ENCODE data around the gene SLU7. TPM values are rescaled to one million over a fixed set of nuclear protein-coding genes. Genes with fewer than 3 reads are reported as not detected.
A peak's percentile ranks its signal among the peaks of the same experiment; 100 is the strongest.

The SLU7 gene
- total RNA-seq, 1 experiment from 2014 or later: 62.1 TPM

DNA sequence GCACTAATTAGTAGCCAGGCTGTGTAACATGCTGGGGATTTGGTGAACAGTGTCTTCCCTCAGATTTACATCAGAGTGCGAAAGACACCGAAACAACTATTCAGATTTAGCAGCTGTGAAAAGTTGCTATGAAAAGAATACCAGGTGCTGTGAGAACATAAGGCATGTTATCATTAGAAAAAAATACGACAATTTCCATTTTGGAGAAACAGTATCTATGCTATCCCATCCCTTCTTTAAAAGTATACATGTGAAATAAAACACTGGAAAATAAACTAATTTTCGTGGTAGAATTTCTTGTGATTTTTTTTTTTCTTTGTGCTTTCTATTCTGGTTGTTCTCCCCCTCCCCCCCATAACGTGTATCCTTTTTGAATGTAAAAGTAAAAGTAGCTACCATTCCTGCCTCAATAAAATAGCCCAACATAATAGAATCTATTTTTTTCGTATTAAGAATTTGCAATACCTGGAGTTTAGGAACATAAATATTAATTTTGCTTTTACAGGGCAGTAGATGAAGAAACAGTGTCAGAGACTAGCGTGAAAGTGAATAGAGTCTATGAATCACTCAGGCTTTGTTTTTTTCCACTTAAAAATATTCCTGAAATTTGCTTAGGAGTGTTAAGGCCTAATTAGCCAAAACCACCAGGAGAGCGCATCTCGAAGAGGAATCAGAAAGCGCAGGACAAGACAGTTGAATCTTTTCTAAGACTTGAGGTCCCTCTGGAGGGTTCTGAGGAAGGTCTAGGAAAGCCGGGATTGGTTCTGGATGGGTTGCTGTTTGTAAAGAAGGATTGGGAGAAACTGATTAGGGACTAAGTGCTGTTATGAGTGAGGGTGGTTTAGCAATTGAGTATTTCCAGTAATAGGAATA, 813 bp upstream of the SLU7 start:
- no peak for DNase-seq (ENCODE audit: low spot score)

DNA sequence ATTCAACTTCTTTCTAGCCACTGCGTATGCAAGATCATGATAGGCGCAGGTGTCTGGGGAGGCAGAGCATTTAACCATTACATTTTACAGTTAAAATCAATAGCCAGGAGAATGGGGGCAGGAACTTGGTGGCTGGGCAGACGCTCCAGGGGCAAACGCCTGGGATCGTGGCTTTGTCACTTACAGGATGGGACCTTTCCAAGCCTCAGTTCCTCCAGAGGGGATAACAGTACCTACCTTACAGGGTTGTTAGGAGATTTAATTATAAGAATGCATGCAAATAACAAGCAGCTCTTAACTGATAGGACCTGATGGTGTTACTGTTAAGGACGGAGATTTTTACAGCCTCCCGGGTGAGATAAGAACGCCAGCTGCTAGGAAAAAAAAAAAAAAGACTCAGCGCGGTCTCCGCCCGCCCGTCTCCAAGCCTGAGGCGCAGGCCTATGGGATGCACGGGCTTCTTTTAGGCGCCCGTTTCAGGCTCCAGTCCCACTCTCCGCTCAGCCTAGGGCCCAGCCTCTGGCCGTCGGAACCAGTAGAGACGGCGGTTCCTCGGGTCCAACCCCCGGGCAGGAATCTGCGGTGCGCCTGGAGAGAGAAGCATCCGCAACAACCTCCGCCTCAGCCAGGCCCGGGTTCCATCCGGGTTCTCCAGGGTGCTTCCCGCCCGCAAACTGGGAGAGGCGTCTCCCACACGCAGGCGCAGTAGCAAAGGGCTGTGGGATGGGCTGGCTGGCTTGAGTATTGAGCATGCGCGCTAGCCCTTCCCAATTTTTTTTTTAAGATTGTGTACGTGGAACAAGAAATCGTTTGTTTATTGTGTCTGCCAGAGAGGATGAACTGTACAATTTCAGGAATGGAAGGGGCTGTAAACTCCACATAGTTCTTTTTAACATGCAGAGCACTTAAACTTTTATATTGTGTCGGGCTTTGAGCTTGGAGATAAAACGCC, 19.2 kb downstream of the SLU7 start, which contains the start of gene FAM200C:
TSS of gene FAM200C (minus strand) at position 653 of the 952 bp plus-strand sequence. CDS start 4,564 bp downstream, outside the sequence.
- peak; percentile 94 for DNase-seq (ENCODE audit: low spot score)

DNA sequence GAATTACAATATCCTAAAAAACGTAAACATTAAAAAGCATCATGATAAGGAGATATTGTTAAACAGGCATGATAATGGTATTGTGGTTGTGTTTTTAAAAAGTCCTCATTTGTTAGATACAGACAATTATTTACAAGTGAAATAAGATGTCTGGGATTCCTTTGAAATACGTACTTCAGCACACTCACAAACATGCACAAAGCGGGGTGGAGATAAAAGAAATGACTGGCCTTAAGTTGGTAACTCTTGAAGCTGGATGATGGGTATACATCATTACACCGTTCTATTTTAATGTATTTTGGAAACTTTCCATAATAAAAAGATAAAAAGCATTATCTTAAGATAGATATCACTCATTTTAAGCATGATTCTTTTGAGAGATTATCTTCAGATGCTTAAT, 20.1 kb downstream of the SLU7 start:
- DNase-seq (ENCODE audit: low spot score): peak; percentile 14

DNA sequence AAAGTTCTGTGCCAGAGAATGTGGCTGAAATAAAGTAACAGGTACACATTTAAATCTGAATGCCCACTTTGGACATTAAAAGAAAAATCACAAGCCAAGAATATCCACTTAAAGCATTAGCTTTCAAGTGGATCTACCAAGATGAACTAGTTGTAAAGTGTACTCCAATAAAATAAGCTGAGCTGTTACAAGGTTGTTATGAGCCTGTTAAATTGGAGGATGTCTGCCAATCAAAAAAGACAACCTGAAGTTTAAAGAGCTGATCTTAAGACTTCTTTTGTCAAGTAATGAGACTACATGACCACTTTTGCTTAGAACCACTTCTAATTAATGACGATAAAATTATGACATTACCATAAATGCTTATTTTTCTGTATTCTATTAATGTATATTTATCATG, 21.4 kb downstream of the SLU7 start:
- DNase-seq (ENCODE audit: low spot score): no peak

DNA sequence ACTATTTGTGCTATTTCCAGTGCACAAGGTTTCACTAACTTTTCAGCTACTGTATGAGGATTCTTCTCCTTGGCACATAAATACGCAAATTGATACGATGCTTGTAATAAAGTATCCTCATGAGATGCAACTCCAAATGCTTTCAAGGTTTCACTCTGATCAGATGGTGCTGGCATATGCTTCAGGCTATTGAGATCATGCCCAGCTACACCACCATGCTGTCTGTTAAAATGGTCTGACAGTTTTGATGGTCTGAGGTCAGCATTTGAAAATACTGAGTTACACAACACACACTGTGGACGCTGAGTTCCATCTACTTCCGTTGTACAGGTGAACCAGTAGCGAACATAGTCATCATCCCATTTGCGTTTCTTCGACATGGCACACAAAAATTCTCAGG, 23.8 kb downstream of the SLU7 start:
- DNase-seq (ENCODE audit: low spot score): no peak

DNA sequence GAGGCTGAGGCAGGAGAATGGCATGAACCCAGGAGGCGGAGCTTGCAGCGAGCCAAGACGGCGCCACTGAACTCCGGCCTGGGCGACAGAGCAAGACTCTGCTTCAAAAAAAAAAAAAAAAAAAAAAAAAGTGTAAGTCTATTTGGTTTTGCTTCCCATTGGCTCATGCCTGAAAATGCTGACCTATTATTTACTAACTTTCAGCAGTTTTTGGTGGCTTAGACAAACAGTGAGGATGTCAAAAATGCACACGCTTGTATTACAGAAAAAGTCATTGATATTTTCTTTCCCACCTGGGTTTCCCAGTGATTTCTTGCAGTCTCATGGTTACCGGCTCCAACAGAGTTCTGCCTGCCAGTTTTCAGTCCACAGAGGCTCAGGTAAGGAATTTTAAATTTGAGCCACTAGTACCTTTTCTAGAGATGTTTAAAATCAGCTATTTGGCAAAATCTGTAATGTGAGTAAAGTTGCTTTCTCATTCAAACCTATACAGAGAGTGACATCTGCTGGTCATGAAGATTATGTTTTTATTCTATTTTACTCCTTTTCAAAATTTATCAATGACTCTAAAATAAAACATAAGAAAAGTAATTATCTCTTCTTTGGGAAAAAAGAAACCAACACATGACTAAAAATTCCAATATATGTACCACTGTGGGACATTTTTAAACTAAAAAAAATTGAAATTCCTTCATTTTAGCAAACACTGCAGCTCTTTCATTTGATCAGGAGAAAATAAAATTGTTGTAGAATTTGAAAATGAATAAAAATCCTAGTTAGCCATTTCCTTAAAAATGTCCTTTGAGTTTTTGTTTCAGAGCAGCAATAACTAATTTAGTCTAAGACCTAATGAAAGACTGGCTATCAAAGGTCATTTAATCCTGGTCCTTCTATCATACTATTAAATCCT, 27.8 kb downstream of the SLU7 start:
- peak; percentile 23 for DNase-seq (ENCODE audit: low spot score)

DNA sequence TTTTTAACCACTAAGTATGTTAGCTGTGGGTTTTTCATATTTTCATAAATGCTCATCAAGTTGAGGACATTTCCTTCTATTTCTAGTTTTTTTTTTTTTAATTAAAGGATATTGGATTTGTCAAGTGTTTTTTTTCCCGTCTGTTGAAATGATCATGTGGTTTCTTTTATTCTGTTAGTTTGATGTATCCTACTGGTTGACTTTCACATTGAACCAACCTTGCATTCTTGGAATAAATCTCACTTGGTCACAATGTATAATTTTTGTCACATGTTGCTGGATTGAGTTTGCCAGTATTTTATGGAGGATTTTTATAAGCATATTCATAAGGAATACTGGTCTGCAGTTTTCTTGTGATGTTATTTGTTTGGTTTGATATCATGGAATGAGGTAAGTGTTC, 31.4 kb downstream of the SLU7 start:
- DNase-seq (ENCODE audit: low spot score): no peak

DNA sequence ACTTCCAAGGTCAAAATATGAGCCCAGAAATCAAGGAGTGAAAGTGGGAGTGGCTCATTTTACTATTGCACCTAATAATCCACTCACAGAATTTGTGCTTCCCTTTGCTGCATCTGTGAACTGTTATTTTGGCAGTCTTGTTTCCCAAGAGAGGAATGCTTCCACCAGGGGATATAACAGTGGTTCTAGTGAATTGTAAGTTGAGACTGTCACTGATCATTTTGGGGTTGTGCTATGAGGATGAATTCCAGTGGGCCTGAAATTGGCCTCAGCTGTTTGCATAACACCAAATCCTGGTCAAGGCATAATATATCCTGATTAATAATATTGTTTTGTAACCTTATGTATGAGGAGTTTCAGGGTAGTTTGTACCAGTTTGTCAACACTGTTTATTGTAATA, 33.4 kb downstream of the SLU7 start:
- DNase-seq (ENCODE audit: low spot score): no peak

DNA sequence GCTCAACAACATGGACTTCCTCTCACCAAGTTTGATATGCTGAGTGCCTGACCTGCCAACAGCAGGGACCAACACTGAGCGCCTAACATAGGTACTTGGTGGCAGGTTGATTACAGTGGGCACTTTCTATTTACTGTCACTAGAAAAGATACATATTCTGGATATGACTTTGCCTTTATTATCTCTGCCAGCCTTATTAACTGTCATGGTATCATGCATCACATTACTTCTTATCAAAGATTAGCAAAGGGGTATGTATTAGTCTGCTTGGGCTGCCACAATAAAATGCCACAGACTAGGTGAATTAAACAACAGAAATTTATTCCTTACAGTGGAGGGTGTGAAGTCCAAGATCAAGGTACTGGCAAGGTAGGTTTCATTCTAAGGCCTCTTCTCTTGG, 34.2 kb downstream of the SLU7 start:
- no peak for DNase-seq (ENCODE audit: low spot score)

DNA sequence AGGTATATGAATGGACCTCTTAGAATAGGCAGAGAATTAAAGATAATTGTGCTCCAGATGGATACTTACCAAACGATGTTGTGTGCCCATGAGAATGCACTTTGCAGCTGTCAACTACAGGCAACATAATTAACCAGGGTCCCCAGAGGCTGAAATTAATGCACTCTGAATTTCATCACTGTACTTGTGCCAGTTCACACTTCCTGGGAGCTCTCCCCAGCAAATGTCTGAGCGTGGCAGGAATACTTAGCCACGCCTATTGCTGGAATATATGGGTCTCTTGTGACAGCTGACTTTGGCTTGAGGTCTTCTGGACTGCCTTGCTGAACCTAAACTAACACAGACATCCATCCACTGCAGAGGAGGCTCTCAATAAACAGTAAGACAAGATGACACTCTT, 36.5 kb downstream of the SLU7 start:
- DNase-seq (ENCODE audit: low spot score): no peak

DNA sequence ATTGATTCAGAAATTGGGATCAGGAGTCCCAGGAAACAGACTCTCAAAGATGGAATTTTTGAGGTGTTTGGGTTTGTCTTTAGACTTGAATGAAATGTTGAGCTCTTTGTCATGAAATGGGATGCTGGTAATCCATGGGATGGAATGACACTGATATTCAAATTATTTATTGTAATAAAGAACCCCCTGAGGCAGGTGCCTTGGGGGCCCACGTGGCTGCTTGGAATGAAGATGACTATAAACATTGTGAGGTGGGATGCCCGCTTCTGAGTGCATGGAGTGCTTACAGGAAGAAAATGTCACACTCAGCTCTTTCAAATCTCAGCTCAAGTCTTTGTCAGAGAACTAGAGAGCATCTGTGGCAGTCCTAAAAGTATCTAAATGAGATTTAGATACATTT, 38.8 kb downstream of the SLU7 start:
- DNase-seq (ENCODE audit: low spot score): no peak

DNA sequence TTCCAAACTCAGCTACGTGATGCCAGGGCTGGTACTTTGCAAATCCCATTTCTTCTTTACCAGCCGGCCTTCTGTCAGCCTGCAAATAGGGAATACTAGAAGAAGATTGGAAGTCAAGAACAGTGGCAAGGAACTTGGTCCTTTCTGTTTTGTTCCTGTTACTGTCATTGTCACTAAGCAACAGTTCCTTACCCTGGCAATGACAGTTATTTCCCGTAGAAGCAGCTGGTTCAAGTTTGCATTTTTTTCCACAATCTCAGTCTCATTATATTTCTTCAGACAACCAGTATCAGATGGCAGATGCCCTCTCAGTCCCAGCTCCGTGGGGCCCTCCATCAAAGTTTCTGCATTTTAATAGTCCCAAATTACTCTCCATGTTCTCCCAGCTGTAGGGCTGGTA, 39.4 kb downstream of the SLU7 start:
- no peak for DNase-seq (ENCODE audit: low spot score)

DNA sequence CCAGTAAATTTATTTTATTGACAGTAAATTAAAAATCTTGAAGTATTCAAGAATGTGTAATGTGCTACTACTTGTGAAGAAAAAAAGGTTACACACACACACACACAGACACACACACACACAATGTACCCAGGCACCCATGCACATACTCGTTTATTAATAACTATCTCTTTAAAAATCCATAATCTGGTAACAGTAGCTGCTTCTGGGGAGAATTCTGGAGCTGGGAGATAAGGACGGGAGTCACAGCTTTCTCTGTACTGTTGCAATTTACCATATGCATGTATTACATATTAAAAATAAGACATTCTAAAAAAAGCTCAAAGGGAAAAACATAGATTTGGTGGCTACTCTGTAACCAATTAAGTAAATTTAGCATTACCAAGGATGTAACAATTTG, 40.6 kb downstream of the SLU7 start:
- no peak for DNase-seq (ENCODE audit: low spot score)

DNA sequence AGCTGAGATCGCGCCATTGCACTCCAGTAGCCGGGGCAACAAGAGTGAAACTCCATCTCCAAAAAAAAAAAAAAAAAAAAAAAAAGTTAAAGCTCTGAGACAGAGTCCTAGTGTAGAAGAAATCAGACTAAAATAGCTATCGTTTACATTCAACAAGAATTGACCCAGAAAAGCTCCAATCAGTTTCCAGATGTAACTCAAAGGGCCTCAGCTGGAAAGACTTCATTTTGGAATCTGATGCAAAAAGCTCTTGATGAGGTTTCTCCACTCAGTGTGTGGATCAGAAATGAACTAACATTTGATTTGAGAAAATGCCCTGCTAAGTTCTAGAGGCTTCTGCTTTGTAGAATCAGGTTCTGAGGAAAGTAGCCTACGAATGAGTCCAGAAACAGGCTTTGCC, 41.2 kb downstream of the SLU7 start:
- DNase-seq (ENCODE audit: low spot score): no peak

DNA sequence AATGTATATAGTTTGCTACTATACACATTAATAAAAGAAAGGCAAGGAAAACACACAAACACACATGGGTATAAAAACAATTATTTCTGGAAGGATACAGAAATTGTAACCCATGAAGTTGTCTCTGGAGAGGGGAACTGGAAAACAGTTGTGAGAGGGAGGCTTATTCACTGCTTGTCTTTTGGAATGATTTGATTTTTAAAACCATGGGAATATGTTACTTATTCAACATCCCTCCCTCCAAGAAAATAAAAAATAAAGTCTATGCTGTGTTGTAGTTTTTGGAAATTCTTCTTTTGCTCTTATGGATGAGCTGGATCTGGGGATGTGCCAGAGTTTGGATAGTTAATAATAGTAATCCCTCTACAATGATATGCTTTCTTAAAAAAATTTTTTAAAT, 42.5 kb downstream of the SLU7 start:
- DNase-seq (ENCODE audit: low spot score): no peak

DNA sequence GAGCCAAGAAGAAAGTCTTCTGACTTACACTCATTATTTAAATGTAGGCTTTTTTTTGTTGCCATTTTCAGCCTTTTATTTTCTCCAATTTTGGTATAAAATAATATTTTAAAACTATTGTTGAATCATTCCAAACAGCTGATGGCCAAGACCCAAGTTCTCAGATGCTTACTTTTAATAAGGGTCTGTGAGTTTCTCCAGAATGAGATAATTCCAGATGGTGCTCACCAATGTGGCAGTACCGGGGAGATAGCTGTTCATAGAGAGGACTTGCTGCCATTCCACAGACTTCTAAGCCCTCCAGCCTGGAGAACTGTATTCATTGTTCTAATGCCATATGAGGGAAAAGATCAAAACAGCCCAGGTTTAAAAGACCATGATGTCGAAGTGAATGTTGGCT, 43.2 kb downstream of the SLU7 start:
- no peak for DNase-seq (ENCODE audit: low spot score)

DNA sequence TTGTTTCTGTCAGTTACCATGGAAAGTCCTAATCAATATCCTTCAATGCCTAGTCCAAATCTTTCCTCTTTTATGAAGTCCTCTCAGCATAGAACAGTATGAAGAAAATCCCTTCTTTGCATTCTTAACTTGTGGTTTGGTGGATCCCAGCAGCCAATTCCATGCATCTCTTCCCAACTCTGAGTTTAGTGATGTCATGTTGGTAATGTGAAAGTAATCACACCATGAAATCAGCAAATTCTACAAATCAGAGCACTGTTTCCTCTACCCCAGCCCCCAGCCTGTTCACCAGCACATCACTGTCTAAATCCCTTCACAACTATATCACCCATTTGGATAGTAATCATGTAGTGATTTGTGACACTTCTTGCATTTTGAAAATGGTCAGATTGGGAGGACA, 43.7 kb downstream of the SLU7 start:
- DNase-seq (ENCODE audit: low spot score): no peak

DNA sequence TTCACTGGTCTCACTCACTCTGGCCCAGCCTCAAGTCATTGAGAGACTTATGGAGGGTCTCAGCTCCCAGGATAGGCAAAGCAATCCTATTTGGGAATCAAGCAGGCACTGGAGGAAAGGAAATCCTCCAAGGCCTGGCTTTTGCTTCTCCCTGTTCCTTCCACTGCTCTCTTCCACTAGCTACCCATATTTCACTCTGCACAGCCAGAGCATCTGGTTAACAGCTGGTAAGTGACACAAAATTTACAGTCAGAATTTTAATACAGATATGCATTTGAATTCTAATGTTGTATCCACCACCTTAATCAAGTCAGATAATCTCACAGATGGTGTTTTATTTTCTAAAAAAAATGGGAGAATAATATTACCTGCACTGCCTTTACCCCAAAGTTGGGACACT, 47.6 kb downstream of the SLU7 start:
- DNase-seq (ENCODE audit: low spot score): no peak

DNA sequence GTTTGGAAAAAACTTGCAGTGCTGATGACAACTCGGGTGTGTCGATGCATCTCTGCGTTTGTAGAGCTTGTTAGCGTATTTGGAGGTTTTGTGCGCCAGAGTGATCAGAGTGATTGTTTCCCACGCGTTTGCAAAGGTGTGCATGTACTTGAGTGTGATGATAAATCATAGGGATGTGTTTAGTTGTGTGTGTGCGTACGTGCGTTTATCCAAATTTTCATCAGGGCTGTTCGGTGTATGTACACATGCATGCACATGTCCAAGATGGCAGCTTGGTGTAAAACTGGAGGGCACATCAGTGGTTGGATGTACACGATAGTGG, 48.2 kb downstream of the SLU7 start:
- no peak for DNase-seq (ENCODE audit: low spot score)

DNA sequence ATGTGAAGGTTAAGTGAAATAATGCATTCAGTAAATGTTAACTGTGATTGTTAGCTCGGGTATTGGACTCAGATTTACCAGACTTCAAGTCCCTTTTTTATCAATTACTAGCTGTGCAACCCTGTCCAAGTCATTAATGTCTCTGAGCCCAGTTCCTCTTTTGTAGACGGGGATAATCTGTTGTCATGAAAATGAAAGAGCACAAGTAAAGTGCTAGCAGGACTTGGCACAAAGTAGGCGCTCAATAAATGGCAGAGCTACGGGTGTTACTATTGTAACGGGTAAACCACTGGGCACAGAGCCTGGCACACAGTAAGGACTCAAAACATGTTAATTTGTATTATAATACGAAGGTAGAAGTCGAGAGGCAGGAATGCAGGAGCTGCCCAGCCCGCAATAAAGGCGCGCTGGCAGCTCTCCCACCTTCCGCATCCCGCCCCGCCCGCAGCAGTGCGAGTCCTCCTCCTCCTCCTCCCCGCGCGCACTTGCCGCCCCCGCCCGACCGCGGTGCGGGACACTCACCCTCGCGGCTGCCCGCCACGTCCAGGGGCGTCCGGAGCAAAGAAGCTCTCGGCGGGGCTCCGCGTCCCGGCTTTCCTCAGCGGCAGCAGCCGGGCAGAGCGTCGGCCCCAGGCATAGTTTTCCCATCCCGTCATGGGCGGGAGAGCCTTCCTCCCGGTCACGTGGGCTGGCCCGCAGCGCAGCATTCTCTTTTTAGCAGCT, 48.7 kb downstream of the SLU7 start, which contains the start of gene C1QTNF2:
TSS of gene C1QTNF2 (minus strand) at position 637 of the 723 bp plus-strand sequence. CDS start 15,615 bp downstream, outside the sequence.
- DNase-seq (ENCODE audit: low spot score): peak; percentile 51

DNA sequence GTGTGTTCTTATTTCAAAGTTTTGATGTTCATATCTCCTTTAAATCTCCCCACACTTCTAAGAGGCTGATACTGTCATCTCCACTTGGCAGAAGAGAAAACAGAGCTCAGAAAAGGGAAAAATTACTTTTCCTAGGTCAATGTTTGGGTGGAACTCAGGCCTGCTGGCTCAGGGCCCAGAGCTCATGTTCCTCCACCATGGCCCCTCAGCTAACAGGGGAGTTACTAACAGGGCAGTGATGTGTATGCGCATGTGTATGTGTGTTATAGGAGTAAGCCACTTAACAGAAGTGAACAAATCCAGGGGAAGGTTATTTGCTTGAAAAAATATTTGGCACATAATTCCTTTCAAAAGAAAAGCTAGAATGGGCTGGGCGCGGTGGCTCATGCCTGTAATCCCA, 51.0 kb downstream of the SLU7 start:
- no peak for DNase-seq (ENCODE audit: low spot score)

All from A172 (cell line).